GM19463 (cell line): ENCODE measurements around the gene CTU2.

ENCODE experiments used
- ATAC-seq: cut with Tn5 transposase; IDR thresholded peaks from one replicate; pipeline ENCODE4 v1.9.1; 2021; ENCODE audit warnings: mild to moderate bottlenecking, moderate library complexity; ENCODE audit not compliant: unreplicated experiment

The CTU2 gene

DNA sequence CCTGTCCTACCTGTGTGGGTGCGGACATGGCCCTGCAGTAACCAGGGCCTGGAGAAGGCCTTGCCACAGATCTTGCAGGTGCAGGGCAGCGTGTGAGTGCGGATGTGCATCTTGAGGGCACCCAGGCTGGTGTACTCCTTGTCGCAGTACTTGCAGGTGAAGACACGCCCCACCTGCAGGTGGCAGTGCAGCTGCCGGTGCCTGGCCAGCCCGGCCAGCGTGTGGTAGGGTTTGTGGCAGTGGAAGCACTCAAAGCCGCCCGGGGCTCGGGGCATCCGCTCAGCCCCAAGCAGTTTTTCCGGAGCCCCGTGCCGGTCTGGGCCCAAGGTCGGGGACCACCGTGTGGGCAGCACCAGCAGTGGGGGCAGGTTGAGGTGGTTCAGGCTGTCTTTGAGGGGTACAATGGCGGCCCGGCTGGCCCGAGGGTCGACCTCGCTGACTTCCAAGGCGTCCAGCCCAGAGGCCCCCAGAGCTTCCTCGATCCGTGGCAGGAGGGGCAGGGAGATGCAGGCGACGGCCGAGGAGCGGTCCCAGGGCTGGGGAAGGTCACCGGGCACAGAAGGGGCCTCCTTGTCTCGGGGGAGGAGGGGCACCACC is 25.1 kb upstream of the CTU2 start:
- no peak for ATAC-seq

DNA sequence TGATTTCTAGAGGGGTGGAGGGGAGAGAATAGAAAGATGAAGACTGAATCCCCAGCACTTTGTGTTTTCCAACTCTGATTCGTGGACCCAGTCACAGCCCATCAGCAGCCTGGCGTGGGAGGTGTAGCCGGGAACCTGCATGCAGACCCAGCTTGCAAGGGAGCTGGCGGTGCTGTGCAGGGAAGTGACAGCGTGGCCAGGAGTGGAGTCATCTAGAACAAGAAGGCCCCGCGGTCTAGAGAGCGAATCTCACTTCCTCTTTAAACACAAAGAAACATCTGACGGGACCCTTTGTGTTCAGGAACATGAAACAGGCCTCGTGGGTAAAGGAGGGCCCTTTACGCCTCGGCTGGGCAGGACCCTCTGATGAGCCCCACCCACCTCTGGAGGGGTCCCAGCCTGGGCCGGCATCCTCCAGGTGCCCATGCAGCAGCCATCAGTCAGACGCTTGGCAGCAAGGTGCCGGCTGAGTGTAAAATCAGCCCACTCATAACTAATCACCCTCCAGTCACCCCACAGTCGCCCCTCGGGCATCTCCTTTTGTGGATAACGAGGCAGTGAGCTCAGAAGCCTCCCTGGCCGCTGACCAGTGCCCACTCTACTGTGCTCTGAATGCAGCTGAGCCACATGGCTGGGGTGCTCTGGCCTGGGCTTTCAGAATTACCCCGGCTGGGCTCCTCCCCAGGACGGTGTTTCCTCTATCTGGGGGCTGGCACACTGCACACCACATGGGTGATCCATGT is 24.4 kb upstream of the CTU2 start:
- ATAC-seq = peak; percentile 66

DNA sequence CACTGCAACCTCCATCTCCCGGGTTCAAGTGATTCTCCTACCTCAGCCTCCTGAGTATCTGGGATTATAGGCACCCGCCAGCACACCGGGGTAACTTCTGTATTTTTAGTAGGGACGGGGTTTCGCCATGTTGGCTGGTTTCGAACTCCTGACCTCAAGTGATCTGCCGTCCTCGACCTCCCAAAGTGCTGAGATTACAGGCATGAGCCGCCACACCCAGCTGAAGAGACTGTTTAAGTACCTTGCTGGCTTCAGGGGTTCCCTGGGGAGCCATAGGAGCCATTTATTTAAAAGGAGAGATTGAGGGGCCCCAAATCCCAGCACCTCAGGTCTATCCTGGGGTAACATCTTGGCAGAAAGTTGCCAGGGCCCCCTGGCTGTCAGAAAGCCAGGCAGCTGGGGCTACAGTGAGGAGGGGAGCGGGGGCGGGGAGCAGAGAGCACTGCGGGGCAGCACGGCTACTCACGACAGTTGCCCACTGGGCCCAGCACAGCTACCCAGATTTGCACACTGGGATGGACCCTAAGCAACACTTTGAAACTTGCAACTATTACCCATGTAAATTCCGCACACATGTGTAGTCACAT is 21.6 kb upstream of the CTU2 start:
- no peak for ATAC-seq

- ATAC-seq = no peak
These were observed 20.9 kb upstream of the CTU2 start for GRCh38 chr16:88685156-88686061.

DNA sequence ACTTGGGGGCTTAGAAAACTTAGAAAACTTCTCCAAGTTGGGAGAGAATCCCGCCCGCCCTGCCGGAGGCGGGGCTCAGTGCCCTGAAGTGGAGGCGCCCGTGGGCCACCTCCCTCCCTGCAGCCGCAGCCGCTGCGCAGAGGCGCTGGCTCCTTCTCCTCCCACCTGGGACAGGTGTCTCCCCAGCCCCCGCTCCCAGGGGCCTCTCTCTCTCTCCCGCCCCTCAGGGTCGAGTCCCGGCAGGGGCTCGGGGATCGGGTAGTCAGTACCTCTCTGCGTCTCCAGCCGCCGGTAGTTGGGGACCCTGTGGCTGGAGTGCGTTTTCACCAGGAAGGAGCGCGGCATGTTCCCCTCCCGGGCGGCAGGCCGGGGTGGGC is 20.3 kb upstream of the CTU2 start:
- ATAC-seq = peak; percentile 13

DNA sequence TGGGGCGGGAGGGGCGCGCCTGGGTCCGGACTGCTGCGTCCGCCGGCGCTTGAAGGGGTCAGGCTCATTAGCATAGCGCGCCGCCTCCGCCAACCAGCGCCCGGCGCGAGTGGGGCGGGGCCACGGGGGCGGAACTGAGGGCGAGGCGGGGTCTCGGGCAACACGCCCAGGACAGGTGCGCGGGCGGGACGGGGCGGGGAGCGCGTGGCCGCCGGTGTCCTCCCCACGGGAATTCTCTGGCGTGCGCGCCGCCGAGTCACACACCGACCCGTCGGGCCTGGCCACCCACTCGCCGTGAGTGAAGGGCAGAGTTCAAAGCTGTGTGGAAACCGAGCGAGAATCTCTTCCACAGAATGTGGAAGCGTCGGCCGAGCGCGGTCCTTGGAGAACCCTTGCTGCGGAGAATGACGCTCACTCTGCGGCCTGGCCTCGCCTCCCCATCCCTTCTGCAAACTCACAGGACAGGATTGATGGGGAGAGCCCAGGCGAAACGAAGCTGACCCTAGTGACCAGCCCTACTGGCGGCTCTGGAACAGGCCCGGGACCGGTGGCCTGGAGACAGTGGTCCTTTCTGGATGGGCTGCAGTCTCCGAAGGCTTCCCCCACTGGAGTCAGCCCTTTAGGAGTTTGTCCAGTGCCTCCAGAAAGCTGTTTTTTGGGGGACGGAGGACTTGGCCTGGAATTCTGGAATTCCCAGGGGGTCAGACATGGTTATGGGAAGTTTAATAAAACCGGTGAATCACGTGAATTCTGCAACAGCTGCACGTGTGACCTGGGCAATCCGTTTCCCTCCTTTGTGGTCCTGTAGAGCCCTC is 19.7 kb upstream of the CTU2 start, which contains the start of gene SNAI3:
TSS of gene SNAI3 (minus strand) at position 69 of the 815 bp plus-strand sequence. CDS start 101 bp downstream, outside the sequence.
- ATAC-seq = peak; percentile 69

GRCh38 chr16:88687254-88687576 is 19.1 kb upstream of the CTU2 start:
- no peak for ATAC-seq

DNA sequence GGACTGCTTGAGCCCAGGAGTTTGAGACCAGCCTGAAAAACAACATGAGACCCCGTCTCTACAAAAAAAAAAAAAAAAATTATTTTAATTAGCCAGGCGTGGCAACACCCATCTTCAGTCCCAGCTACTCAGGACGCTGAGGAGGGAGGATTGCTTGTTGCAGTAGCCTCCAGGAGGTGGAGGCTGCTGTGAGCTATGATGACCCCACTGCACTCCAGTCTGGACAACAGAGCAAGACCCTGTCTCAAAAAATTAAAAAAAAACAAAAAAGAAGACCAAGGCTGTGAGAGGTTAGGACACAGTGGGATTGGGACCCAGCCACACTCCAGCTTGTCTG is 18.7 kb upstream of the CTU2 start:
- no peak for ATAC-seq

GRCh38 chr16:88688013-88688778 is 18.1 kb upstream of the CTU2 start:
- no peak for ATAC-seq

DNA sequence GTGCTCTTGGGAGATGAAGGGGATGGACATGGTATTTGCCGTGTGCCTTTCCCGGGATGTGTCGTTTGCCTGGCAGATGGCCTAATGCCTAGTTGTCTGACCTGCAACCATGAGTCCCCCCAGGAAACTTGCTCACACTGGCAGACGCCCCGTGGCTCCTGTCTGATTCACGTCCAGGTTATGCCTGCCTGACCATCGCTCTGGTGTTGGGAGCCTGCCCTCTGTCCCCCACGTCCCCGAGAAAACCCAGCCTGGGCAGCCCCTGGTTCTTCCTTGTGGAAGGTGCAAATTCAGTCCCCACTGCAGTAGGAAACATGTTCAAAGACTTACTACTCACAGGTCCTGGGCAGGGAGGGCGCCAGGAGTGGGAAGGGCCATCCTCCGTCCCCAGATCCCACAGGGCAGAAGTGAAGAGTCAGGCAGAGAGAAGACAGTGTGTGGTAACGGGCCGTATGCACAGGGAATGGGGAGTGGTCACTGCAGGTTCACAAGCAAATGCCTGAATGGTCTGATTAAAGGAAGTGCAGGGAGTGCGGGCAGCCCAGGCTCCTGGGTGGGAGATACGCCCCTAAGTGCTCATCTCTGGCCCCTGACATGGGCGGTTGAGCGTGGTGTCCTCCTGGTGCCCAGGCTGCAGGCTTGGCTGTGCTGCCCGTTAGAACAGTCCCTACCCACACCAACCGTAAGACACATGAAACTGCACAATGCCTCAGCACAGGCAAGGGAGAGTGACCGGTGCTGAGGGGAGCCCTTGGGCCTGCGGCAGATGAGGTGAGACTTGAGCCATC is 15.8 kb upstream of the CTU2 start:
- no peak for ATAC-seq

DNA sequence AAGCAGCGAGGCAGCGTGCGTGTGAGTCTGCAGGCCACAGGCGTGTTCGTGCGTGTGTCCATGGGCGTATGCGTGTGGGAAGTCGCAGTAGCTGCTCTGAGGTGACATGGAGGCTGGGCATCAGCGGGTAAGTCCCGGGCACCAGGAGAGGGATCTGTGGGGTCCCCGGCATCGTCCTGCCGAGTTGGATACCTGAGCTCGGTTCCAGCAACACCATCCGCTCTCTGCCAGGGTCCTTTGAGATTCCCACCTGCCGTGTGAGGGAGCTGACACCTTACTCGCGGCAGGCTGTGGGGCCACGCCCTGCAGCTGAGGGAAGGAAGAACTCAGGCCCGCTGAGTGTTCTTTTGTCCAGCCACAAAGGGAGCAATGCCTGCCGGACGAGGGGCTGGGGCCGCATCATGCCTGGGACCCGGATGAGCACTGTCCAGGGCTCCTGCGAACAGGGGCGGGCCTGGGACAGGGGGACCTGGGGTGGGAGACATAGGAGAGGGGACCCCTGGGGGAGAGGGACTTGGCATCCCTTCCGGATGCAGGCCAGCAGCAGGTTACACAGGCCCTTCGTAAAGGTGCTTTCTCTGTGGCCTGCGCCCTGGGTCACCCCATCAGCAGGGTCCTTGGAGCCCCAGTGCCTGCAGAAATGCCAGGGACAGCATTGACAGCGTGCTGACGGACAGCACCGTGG is 15.0 kb upstream of the CTU2 start:
- ATAC-seq = no peak

GRCh38 chr16:88691924-88692560 is 14.3 kb upstream of the CTU2 start:
- ATAC-seq = no peak

GRCh38 chr16:88692861-88693260 is 13.4 kb upstream of the CTU2 start:
- no peak for ATAC-seq

- ATAC-seq = no peak
These were observed 12.7 kb upstream of the CTU2 start for GRCh38 chr16:88693420-88694177.

DNA sequence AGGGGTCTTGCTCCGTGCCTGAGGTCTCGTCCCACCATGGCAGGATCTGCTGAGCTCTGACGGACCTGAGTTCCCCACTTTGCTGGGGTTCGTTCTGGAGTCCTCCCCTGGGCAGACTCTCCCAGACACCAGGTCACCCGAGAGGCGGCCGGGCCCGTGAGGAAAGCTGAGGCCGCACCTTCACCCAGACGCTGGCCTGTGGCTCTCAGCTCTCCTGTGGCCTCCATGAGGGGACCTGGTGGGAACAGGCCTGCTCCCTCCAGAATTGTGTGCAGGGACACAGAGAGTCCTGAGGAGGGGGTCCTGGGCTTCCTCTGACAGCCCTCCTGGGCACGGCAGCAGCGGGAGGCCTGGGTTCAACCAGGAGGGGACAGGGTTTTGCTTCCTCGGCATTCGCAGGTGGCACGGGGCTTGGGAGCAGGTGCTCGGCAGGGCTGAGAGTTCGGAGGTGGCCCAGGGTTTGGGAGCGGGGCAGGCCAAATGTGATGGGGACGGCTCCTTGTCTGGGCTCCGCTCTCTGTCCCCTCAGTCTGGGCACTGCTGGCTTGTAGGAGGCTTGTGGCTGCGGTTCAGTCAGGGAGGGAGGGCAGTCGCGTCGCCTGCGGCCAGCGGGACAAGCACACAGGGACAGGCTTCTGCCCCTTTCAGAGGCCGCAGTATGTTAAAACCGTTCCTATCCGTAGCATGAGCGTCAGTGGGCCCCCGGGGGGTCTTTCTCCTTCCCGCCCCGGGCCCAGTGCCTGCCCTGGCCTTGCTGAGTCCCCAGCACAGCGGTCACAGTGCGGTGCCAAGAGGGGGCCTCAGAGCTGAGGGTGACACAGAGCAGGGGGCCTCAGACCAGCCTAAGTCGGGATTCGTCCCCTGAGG is 11.8 kb upstream of the CTU2 start:
- no peak for ATAC-seq

DNA sequence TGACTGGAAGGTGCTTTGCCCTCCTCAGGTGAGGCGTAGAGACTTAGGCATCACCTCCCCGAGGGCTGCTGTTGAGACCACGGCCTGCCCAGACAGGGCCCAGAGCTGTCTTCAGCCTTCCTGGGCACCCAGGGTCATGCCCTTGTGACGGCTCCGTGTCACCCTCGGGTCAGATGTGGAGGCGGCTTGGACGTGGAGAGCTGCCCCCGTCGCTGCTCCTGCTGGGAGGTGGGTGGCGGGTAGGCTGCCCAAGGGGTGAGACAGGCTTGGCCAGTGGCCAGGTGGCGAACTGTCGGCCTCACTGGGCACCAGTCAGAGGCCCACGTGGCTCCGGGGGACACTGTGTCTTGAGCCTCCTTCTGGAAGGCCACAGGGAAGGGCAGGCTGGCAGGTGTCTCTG is 11.1 kb upstream of the CTU2 start:
- no peak for ATAC-seq
